Activated T-cell treated with anti-CD3 and anti-CD28 coated beads, Interleukin-2, amount 50 U/mL, for 1 hour (primary cell): ENCODE measurements around the gene PC.
A peak's percentile ranks its signal among the peaks of the same experiment; 100 is the strongest.

Source experiments
- DNase-seq: peaks from one replicate; pipeline ENCODE4 v3.0.0-alpha.2; 2020

The PC gene

GRCh38 chr11:66880496-66881450 is 77.4 kb downstream of the PC start:
- no peak for DNase-seq

- DNase-seq = no peak
Observed at GRCh38 chr11:66879999-66880398, 78.2 kb downstream of the PC start.

GRCh38 chr11:66879583-66879982 is 78.6 kb downstream of the PC start:
- no peak for DNase-seq

GRCh38 chr11:66879000-66879399 is 79.2 kb downstream of the PC start:
- DNase-seq = no peak

- no peak for DNase-seq
Observed at GRCh38 chr11:66878474-66878873, 79.7 kb downstream of the PC start.

GRCh38 chr11:66877588-66878385 is 80.4 kb downstream of the PC start:
- DNase-seq = no peak

GRCh38 chr11:66875378-66875777 is 82.8 kb downstream of the PC start:
- no peak for DNase-seq

GRCh38 chr11:66874232-66874631 is 84.0 kb downstream of the PC start:
- DNase-seq = no peak

- DNase-seq = no peak
Observed at GRCh38 chr11:66871521-66871901, 86.7 kb downstream of the PC start.

GRCh38 chr11:66870616-66871520 is 87.3 kb downstream of the PC start:
- DNase-seq = no peak

GRCh38 chr11:66870131-66870530 is 88.1 kb downstream of the PC start:
- DNase-seq = no peak

- no peak for DNase-seq
Observed at GRCh38 chr11:66869567-66869870, 88.7 kb downstream of the PC start.

GRCh38 chr11:66868726-66869566 is 89.2 kb downstream of the PC start:
- peak; percentile 74 for DNase-seq

- no peak for DNase-seq
Observed at GRCh38 chr11:66868082-66868725, 90.0 kb downstream of the PC start.

- no peak for DNase-seq
Observed at GRCh38 chr11:66867425-66868040, 90.7 kb downstream of the PC start.

- no peak for DNase-seq
Observed at GRCh38 chr11:66866511-66866986, 91.6 kb downstream of the PC start.

- no peak for DNase-seq
Observed at GRCh38 chr11:66866007-66866406, 92.2 kb downstream of the PC start.

- no peak for DNase-seq
Observed at GRCh38 chr11:66864924-66865697, 93.1 kb downstream of the PC start.

GRCh38 chr11:66864172-66864901 is 93.8 kb downstream of the PC start:
- DNase-seq = no peak
